NCI-H2081 treated with DMSO at 0.1 percent for 48 hours (cell line): Measurements from ENCODE around the gene BTG4.

Experiments
- DNase-seq: peaks from one replicate; lab custom pipeline; 2025; lab: John Stamatoyannopoulos, UW

The BTG4 gene

DNA sequence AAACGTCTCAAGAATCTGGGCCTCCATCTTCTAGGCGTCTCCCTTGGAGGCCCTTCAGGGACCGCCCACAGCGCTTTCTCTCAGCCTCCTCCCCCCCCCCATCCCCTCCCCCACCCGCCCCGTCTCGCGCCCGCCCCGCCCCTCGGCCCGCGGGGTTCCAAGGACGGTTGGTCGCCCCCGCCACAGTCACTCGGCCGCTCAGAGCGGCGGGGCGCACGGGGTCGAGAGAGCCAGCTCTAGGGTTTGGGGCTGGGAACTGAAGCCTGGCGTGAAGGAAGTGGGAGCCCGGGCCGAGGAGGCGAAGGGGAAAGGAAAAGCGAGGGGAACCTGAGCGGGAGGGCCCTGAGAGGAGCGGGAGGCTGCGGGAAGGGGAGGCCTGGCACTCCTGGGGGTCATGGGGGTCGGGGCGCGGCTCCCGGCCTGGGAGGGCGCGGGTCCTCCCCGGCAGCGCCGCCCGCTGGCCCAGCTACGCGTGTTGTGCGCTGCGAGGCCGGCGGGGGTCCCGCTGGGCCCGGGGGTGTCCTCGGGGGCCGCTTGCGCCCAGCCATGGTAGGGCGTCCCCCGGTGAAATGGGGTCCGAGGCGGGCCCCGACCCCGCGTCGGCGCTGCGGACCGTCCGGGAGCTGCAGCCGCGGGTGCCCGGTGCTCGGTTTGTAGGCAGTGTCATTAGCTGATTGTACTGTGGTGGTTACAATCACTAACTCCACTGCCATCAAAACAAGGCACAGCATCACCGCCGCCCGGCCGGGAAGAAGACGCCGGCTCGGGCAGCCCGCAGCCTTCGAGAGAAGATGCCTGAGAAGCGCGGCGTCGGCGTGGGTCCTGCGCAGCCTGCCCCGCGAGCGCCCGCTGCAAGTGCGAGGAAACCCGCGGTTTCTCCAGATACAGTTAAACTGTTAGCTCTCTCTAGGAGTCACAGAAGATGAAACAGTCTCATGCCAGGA, at the start of gene BTG4:
Gene BTG4, minus strand, starts transcription at position 91 of the 944 bp plus-strand sequence. CDS start 13,610 bp downstream, outside the sequence.
- DNase-seq: no peak

GRCh38 chr11:111561791-111562325, 49.7 kb upstream of the BTG4 start:
- DNase-seq: no peak

DNA sequence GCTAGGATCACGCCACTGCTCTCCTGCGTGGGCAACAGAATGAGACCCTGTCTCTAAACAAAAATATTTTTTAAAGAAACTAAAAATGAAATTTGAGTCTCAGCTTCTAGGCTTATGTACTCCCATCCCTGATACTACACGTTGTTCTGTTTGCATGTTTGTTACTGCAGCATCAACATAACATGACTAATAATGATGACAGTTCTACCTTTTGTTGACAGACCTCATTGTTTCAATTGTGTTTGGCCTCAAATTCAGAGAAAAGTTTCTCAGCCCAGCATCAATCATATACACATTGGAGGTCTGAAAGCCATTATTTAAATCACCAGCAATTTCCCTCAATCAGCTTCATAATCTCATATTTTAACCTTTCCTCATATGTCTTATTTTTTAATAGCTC, 49.1 kb upstream of the BTG4 start:
- no peak for DNase-seq

DNA sequence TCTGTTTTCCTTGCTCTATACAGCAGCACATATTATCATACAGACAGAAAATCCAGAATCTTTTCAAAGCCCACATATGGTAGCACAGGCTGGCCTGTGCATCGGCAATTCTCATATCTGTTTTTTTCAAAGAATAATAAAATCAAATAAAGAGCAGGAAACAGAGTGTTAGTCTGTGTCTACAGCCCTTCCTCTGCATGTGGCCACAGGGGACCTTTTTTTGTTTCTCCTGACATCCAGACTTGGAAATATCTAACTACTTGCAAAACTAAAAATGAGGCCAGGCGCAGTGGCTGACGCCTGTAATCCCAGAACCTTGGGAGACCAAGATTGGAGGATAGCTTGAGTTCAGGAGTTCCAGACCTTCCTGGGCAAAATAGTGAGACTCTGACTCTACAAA, 48.6 kb upstream of the BTG4 start:
- no peak for DNase-seq

DNA sequence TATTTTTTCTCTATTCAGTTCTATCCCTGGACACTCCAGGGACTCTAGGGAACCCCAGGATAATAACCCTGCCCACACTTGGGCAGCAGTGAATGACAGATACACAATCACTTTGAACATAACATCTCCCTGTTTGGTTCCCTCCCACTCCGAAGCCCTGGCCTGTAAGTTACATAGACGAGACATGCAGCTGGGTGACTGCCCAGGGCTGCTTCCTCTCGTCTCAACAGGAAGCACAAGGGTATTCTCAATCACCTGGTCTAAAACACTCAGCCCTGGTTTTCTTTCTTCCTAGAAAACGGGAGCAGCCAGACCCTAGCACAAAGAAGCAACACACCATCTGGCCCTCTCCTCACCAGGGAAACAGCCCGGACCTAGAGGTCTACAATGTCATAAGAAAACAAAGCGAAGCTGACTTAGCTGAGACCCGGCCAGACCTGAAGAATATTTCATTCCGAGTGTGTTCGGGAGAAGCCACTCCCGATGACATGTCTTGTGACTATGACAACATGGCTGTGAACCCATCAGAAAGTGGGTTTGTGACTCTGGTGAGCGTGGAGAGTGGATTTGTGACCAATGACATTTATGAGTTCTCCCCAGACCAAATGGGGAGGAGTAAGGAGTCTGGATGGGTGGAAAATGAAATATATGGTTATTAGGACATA, 47.7 kb upstream of the BTG4 start:
- DNase-seq: no peak

DNA sequence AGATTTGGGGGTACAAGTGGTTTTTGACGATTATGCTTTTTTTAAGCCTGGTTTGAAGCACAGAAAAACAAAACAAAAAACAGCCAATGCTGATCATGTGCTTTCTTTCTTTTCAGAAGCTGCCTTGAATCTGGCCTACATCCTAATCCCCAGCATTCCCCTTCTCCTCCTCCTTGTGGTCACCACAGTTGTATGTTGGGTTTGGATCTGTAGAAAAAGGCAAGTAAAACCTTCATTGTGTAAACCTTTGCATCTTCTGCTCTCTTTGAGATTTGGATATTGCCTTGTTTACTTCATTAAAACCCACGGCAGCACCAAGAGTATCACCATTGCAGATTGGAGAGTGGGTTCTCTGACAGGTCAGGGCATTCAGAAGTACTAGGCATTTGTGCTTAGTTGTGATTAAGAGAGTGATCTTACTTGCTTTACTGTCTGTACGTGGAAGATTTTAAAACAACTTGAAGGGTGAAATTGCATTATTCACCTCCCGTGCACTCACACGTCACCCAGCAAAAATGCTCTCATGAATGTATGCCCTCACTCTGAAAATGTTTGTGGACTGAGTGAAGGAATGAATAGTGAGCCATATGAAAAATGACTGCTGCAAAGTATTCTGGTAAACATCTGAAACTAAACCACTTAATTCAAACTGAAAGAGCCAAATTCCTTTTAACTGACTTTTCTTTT, 45.4 kb upstream of the BTG4 start:
- DNase-seq: no peak

DNA sequence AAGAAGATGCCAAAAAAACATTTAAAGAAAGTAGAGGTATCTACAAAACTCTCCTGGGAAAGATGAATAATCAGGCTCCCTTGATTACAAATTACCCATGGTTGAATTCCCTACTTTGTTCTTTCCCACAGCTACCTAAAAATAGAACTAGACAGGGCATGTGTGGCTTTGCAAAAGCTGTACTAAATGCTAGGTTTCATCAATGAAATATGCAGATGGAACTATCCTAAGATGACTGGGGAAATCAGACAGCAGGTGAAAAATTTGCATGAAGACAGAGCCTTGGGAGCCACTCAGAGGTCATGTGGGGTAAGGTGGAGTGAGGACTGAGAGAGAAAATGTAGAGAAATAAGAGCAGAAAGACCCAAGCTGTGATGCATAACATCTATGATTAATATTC, 43.1 kb upstream of the BTG4 start:
- no peak for DNase-seq

DNA sequence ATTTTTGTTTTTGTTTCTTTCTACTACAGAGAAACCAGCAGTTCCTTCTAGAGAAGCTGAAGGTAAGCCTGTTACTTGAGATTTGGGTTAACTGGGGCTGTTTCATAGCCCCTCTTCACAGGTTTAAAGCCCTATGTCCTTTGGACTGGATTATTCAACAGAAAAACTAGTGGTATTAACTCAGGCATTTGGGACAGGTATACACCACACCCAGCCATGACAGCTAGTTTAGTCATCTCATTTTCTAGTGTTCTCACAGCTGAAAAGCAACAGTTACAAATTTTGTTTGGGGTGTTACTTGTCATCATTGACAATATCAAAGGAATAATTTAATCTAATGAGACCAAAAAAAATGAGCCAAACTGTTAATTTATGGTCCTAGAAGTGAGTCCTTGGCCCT, 42.3 kb upstream of the BTG4 start:
- no peak for DNase-seq

GRCh38 chr11:111550258-111550657, 38.1 kb upstream of the BTG4 start:
- no peak for DNase-seq

GRCh38 chr11:111549869-111550203, 37.6 kb upstream of the BTG4 start:
- DNase-seq: no peak

- DNase-seq: no peak
These were observed 37.1 kb upstream of the BTG4 start for GRCh38 chr11:111549196-111549868.

DNA sequence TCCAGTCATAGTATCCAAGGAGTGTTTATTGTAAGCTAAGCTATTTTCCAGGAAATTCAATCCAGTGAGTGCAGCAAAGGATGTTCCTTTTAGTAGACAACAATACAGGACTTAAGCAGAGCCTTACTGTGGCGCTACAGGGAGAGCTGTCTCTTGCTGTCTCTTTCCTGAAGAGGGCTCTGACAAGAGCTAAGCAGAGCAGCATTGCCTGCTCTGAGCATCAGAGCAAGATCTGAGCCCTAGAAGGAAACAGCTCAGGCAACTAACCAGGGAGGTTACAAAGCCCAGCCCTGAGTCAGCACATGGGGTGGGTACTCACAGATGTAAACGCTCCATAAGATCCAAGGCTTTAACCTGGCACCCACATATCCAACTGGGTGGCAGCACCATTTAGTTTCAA, 36.3 kb upstream of the BTG4 start:
- DNase-seq: no peak

- DNase-seq: no peak
These were observed 30.6 kb upstream of the BTG4 start for GRCh38 chr11:111542606-111543275.

DNA sequence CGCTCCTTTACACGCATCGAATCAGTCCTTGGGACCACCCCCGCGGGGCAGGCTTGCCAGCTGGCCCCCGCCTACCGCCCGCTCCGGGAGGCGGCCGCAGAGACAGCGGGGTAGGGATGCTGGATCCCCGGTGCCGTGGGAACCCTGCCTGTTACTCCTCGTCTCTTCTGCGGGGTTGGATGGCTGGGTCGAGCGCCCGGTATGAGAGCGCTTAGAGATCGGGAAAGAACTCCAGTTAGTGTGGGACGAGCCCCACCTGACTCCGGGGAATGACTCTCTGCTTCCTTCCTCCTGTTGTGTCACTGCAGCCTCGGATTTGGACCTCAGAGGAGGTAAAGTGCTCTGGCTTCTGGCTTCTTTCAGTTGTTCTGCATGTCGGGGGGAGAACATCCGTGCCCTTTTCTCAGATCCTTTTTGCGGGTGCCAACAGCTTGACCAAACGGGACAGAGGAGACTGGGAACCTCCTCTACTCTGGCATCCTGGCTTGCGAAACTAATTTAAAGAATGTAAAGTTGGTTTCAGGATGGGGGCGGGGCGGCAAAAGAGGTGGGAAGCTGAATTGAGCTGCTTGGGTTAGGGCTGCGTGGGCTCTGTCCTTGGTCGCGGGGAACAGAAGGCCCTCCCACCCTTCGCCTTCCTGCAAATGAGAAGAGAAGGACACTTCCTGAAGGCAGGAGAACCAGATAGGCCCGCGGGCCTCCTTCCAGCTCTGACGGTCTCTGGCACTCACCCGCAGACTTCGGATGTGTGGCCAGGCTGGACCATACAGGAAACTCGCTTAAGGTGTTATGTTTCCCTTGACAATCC, 29.3 kb upstream of the BTG4 start:
- DNase-seq: no peak

DNA sequence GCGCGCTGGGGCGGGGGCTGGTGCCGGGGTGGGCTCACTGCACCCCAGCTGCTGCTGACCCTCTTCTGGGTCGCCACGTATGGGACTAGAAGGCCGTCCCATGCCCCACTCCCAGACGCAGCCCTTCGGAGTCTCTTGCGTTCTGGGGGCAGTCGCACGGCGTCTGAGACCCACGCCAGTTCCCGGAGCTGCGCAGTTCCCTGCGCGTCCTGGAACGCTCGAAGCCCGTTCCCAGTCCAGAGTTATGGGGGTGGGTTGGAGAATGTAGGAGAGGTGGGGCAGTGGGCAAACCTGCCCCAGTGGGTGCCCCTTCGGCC, 28.7 kb upstream of the BTG4 start:
- no peak for DNase-seq

DNA sequence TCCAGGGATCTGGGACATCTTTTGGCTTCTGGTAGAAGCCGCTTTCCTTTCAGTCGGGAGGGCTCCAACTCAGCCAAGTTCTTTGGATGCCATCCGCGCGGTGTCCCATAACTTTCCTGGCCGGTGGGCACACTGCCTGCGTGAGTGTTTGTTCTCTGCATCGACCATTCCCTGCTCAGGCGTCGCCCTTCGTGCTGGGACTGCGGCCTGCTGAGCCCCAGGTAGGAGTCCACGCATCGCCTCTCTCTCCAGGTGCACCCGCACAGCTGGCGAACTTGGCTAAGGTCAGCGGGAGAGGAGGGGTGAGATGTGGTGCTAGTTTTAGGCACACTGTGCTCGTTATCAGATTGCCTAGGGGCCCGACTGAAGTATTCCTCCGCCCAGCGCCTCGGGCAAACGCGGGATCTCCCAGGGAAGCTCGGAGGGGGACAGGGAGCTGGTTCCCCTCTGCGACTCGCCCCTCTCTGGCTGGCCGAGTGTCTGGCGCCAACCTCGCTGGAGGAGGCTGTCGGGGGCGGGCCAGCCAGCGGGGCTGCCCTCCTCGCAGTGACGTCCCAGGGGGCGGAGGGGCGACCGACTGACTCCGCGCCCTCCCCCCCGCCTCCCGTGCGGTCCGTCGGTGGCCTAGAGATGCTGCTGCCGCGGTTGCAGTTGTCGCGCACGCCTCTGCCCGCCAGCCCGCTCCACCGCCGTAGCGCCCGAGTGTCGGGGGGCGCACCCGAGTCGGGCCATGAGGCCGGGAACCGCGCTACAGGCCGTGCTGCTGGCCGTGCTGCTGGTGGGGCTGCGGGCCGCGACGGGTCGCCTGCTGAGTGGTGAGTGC, 28.1 kb upstream of the BTG4 start, which contains the start of gene LAYN:
Gene LAYN, plus strand, starts transcription at position 607 of the 823 bp plus-strand sequence. Its CDS starts 124 bp downstream, at position 731.
- DNase-seq: no peak

- DNase-seq: no peak
These were observed 27.4 kb upstream of the BTG4 start for GRCh38 chr11:111539426-111540113.

DNA sequence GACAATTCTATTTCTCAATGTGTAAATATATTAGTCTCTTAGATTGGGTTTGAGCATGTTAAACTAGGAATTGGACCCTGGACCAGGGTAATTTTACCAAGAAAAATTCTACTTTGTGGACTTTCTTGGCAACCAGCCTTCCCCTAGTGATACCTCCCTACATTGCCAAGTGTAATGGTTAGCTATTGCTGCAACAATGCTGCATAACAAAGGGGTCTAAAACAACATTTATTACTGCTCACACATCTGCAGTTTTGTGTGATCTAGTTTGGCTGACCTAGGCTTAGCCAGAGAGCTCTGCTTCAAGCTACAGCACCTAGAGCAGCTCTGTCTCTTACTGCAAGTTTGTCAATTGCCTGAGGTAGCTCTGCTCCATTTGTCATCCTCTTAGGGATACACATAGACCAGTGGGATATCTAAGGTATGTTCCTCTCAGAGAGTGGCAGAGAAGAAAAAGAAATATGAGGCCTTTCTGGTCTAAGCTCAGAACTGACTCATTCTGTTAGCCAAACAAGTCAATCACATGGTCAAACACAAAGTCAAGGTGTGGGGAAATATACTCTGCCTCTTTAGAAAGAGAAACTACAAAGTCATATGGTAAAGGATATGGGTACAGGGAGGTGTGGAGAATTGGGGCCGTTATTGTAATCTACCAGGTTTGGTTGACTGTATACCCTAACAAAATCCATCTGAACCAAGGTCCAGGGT, 26.4 kb upstream of the BTG4 start:
- no peak for DNase-seq
